HCT116 (cell line): ENCODE measurements around the gene IMMP2L. TPM values are rescaled to one million over a fixed set of nuclear protein-coding genes. Genes with fewer than 3 reads are reported as not detected.
"Not testable (repeated sequence)": the region's sequence is repeated elsewhere in the genome, so short reads cannot be mapped to it uniquely, and the experiment has no call there.

Experiments used
- ATAC-seq: fragments of 200-7000 bp; cut with Tn5 transposase; 2 replicates; pipeline ENCODE4 v1.9.1; 2020; ENCODE audit warnings: mild to moderate bottlenecking, moderate library complexity
- BruUV-seq: library from RNA; stranded (reverse); fragments of 400-500 nt; replicated peaks from 2 replicates; lab custom pipeline; 2021; lab: Mats Ljungman, UMichigan
- CTCF ChIA-PET: fragments of 300-600 bp; sonication (Branson Sonifier 250); formaldehyde crosslinking; loops from one replicate; lab custom pipeline; 2021; ENCODE audit warnings: antibody characterized with exemption; lab: Charles Lee
- POLR2A ChIA-PET: fragments of 300-600, 350-600 bp; sonication (Branson Sonifier 250); formaldehyde crosslinking; loops from one replicate; lab custom pipeline; 2021; ENCODE audit warnings: antibody characterized with exemption; lab: Charles Lee
- RAD21 ChIA-PET, 2 experiments: fragments of 300-600 bp; sonication (Branson Sonifier 250); formaldehyde crosslinking; loops; one replicate each; lab custom pipeline; 2023; ENCODE audit warnings: low total read pairs in 2 of 2; ENCODE audit not compliant: uncharacterized antibody in 2 of 2, unreplicated experiment in 2 of 2, low non-redundant PET in 1 of 2; lab: Charles Lee
- DNase-seq: peaks from one replicate; pipeline ENCODE4 v3.0.0-alpha.2; 2010; ENCODE audit warnings: low read depth, low spot score
- H2AFZ ChIP-seq: fragments of 200-600 bp; shearing (Covaris generic), sonication (generic); 2 replicates; pipeline ENCODE4 v1.6.1; 2017; ENCODE audit warnings: low read depth, mixed run types, mixed read lengths, antibody characterized with exemption, low read length; ENCODE audit not compliant: poor library complexity, severe bottlenecking
- H3K27ac ChIP-seq: 2 replicates; pipeline ENCODE4 v1.5.1; 2012; ENCODE audit warnings: low read depth, low read length
- H3K27me3 ChIP-seq: fragments of 200-600 bp; sonication (generic); 2 replicates; pipeline ENCODE4 v1.6.1; 2016; ENCODE audit warnings: mixed run types, low read length, mixed read lengths; ENCODE audit not compliant: insufficient read depth
- H3K36me3 ChIP-seq, 2 experiments: fragments of 200-500 bp in 1 of 2; fragments of 200-600 bp in 1 of 2; sonication (Bioruptor generic) in 1 of 2; sonication (generic) in 1 of 2; 2 replicates each; pipeline versions ENCODE4 v1.5.1 to v1.6.1; 2014 to 2016; ENCODE audit warnings: low read length in 2 of 2, inconsistent platforms in 1 of 2, mixed read lengths in 1 of 2, mixed run types in 1 of 2; ENCODE audit not compliant: insufficient read depth in 2 of 2, control insufficient read depth in 1 of 2
- H3K4me1 ChIP-seq, 2 experiments: fragments of 200-600 bp in 1 of 2; sonication (generic) in 1 of 2; 2 replicates each; pipeline versions ENCODE4 v1.5.1 to v1.6.1; 2012 to 2017; ENCODE audit warnings: low read length in 2 of 2, inconsistent platforms in 1 of 2, mild to moderate bottlenecking in 1 of 2, mixed read lengths in 1 of 2, mixed run types in 1 of 2, moderate library complexity in 1 of 2; ENCODE audit not compliant: insufficient read depth in 2 of 2, control insufficient read depth in 1 of 2
- H3K4me2 ChIP-seq: fragments of 200-600 bp; sonication (generic); 2 replicates; pipeline ENCODE4 v1.6.1; 2017; ENCODE audit warnings: mixed run types, low read length, mixed read lengths
- H3K4me3 ChIP-seq, 2 experiments: fragments of 200-600 bp in 1 of 2; sonication (generic) in 1 of 2; replicated peaks in 1 of 2; 2 replicates each; pipeline ENCODE4 v1.5.1; 2011 to 2016; ENCODE audit warnings: low read length in 2 of 2, control low read depth in 1 of 2, low read depth in 1 of 2, mild to moderate bottlenecking in 1 of 2, mixed read lengths in 1 of 2, mixed run types in 1 of 2
- H3K79me2 ChIP-seq: fragments of 200-600 bp; sonication (generic); 2 replicates; pipeline ENCODE4 v1.6.1; 2017; ENCODE audit warnings: mild to moderate bottlenecking, mixed run types, low read length, moderate library complexity, mixed read lengths; ENCODE audit not compliant: insufficient read depth
- H3K9ac ChIP-seq: fragments of 200-600 bp; sonication (generic); 2 replicates; pipeline ENCODE4 v1.6.1; 2016; ENCODE audit warnings: low read length, mixed read lengths
- H3K9me2 ChIP-seq: fragments of 200-600 bp; sonication (generic), shearing (Covaris generic); 2 replicates; pipeline ENCODE4 v1.6.1; 2017; ENCODE audit warnings: mixed run types, mild to moderate bottlenecking, moderate library complexity; ENCODE audit not compliant: insufficient read depth
- H3K9me3 ChIP-seq, 2 experiments: fragments of 200-500 bp in 1 of 2; fragments of 200-600 bp in 1 of 2; sonication (Bioruptor generic) in 1 of 2; sonication (generic) in 1 of 2; 2 replicates each; pipeline ENCODE4 v1.6.1; 2014 to 2017; ENCODE audit warnings: low read length in 2 of 2, mixed read lengths in 2 of 2, inconsistent platforms in 1 of 2, low read depth in 1 of 2, mild to moderate bottlenecking in 1 of 2, mixed run types in 1 of 2, moderate library complexity in 1 of 2; ENCODE audit not compliant: control insufficient read depth in 1 of 2, insufficient read depth in 1 of 2
- H4K20me1 ChIP-seq: fragments of 200-600 bp; sonication (generic), shearing (Covaris generic); 2 replicates; pipeline ENCODE4 v1.6.1; 2017; ENCODE audit warnings: mixed run types, mild to moderate bottlenecking, moderate library complexity; ENCODE audit not compliant: insufficient read depth
- EGR1 ChIP-seq: IDR thresholded peaks from 2 replicates; pipeline ENCODE4 v1.6.1; 2012; ENCODE audit warnings: low read depth
- RAD21 ChIP-seq: IDR thresholded peaks from 2 replicates; pipeline ENCODE4 v1.6.1; 2012; ENCODE audit warnings: low read depth, mild to moderate bottlenecking
- TCF7L2 ChIP-seq: IDR thresholded peaks from 2 replicates; pipeline ENCODE4 v1.7.0; 2011; ENCODE audit warnings: borderline replicate concordance, inconsistent platforms; ENCODE audit not compliant: insufficient read depth, insufficient read length; ENCODE audit errors: extremely low read depth
- intact Hi-C: fragments of 100-400 bp; cut with micrococcal nuclease; formaldehyde crosslinking; loops from 2 replicates; pipeline ENCODE4 v1.10.0; 2022
- total RNA-seq: library from RNA; stranded (reverse); gene quantifications from one replicate; pipeline ENCODE4 v1.2.1, GENCODE V29; 2021; ENCODE audit not compliant: unreplicated experiment
- TF ChIP-seq, protein P1 (sequence below): IDR thresholded peaks from 2 replicates; pipeline ENCODE4 v1.6.1; 2012
- TF ChIP-seq, protein P2 (sequence below): IDR thresholded peaks from 2 replicates; pipeline ENCODE4 v1.6.1; 2011; ENCODE audit warnings: mild to moderate bottlenecking, low read length, moderate library complexity; ENCODE audit not compliant: insufficient replicate concordance; ENCODE audit errors: extremely low read depth

Gene IMMP2L
- total RNA-seq, 1 experiment from 2014 or later, result 21.1 TPM

DNA sequence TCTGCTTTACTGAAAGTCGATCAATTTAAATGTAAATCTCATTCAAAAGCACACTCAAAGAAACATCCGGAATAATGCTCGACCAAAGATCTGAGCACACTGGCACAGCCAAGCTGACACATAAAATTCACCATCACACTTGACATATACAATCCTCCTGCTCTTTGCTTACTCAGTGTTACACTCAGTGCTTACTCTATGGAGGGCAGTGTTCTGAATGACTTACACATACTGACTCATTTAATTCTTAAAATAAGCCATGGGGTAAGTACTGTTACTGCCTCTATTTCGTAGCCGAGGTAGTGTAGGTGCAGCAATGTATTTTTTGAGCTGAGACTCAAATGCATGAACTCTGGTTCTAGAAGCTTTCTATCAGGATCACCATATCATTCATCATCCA, 892.9 kb downstream of the IMMP2L start:
- Histone ChIP-seq H2AFZ (no peak overlapping the region), H3K9ac (no peak overlapping the region), H3K4me2 (no peak overlapping the region), H3K79me2 (no peaks in the 10 kb centered on the region), H3K27ac (no peak overlapping the region), H3K27me3 (no peaks in the 10 kb centered on the region), H3K4me1 (no peaks in the 10 kb centered on the region), H3K9me2 (no peaks in the 10 kb centered on the region), H4K20me1 (no peaks in the 10 kb centered on the region), H3K9me3 (no peaks in the 10 kb centered on the region), H3K4me3 (no peak overlapping the region), H3K36me3 (no peaks in the 10 kb centered on the region)
- TF ChIP-seq, protein P1, sequence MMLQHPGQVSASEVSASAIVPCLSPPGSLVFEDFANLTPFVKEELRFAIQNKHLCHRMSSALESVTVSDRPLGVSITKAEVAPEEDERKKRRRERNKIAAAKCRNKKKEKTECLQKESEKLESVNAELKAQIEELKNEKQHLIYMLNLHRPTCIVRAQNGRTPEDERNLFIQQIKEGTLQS, result no peak
- intact Hi-C loops, result no loop called here
- ChIA-PET POLR2A (no interaction called here), RAD21 (no interaction called here), CTCF (no interaction called here)
- ATAC-seq, result no peak
- no TSS peak for BruUV-seq
- no peak for DNase-seq

DNA sequence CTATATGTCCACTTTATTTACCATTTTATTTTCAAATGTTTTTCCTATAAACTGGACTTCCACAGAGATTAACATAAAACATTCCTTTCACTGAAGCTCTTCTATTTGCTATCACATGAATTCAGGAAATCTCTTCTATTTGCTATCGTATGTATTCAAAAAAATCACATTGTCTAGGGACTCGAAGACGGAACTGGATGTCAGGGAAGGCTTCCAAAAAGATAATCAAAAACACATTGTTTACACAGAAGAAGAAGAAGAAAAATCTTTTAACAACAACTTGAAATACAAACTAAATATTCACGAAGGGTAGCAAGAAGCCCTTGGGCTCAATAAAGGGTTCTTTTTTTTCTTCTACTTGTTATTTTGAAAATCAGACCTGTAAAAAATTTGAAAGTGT, 897.5 kb downstream of the IMMP2L start:
- BruUV-seq, result no TSS peak
- POLR2A ChIA-PET, result no interaction called here

DNA sequence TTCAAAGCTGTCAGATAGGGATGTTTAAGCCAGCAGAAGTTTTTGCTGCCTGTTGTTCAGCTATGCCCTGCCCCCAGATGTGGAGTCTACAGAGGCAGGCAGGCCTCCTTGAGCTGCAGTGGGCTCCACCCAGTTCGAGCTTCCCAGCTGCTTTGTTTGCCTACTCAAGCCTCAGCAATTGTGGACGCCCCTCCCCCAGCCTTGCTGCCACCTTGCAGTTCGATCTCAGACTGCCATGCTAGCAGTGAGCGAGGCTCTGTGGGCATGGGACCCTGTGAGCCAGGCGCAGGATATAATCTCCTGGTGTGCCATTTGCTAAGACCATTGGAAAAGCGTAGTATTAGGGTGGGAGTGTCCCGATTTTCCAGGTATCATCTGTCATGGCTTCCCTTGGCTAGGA, 901.7 kb downstream of the IMMP2L start:
- H3K9ac ChIP-seq, ATAC-seq, CTCF ChIA-PET, H3K4me2 ChIP-seq, H3K79me2 ChIP-seq, H3K36me3 ChIP-seq, intact Hi-C loops, RAD21 ChIA-PET, POLR2A ChIA-PET, H3K27ac ChIP-seq, H3K4me1 ChIP-seq, H3K9me3 ChIP-seq, DNase-seq, H3K27me3 ChIP-seq, BruUV-seq, H3K4me3 ChIP-seq, H2AFZ ChIP-seq, H3K9me2 ChIP-seq, H4K20me1 ChIP-seq: not testable (repeated sequence)

More for the DNA sequence above, 897.5 kb downstream of the IMMP2L start:
- no peak overlapping the region for H3K4me2 ChIP-seq
- H3K9me3 ChIP-seq, result no peaks in the 10 kb centered on the region
- TF ChIP-seq EGR1 (no peak), TCF7L2 (no peak), RAD21 (no peak)
- TF ChIP-seq, protein P2, sequence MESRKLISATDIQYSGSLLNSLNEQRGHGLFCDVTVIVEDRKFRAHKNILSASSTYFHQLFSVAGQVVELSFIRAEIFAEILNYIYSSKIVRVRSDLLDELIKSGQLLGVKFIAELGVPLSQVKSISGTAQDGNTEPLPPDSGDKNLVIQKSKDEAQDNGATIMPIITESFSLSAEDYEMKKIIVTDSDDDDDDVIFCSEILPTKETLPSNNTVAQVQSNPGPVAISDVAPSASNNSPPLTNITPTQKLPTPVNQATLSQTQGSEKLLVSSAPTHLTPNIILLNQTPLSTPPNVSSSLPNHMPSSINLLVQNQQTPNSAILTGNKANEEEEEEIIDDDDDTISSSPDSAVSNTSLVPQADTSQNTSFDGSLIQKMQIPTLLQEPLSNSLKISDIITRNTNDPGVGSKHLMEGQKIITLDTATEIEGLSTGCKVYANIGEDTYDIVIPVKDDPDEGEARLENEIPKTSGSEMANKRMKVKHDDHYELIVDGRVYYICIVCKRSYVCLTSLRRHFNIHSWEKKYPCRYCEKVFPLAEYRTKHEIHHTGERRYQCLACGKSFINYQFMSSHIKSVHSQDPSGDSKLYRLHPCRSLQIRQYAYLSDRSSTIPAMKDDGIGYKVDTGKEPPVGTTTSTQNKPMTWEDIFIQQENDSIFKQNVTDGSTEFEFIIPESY, result no peak
- no peak overlapping the region for H2AFZ ChIP-seq
- no peak overlapping the region for H3K9ac ChIP-seq
- ChIA-PET CTCF (no interaction called here), RAD21 (no interaction called here)
- no peaks in the 10 kb centered on the region for H3K27me3 ChIP-seq
- H3K4me1 ChIP-seq, result no peaks in the 10 kb centered on the region
- H3K79me2 ChIP-seq, result no peaks in the 10 kb centered on the region
- H4K20me1 ChIP-seq, result no peaks in the 10 kb centered on the region
- no peak for ATAC-seq
- intact Hi-C loops, result loop anchor here (1.0 kb wide), 1 partner anchor 39 kb away; no protein-coding TSS in a partner anchor
- H3K27ac ChIP-seq, result no peak overlapping the region
- no peak overlapping the region for H3K4me3 ChIP-seq
- DNase-seq, result no peak
- no peaks in the 10 kb centered on the region for H3K9me2 ChIP-seq
- H3K36me3 ChIP-seq, result no peaks in the 10 kb centered on the region
